ENCODE measurements around the gene BICDL2. TPM values are rescaled to one million over a fixed set of nuclear protein-coding genes. Genes with fewer than 3 reads are reported as not detected.

Gene BICDL2
- total and polyA plus RNA-seq, 7 experiments from 2014 or later: 1.0 TPM; not detected in 6

- H3K27me3 ChIP-seq (ENCODE audit: control insufficient read depth in 2 of 2, insufficient read depth in 2 of 2, low read length in 2 of 2): no peaks in the 10 kb centered on the region
- peaks cover 0 to 6% (median 0%) of the 10 kb centered on the region in 5 donors for H3K27me3 Mint-ChIP-seq
- H3K36me3 Mint-ChIP-seq: no peaks in the 10 kb centered on the region
- H3K4me1 ChIP-seq (ENCODE audit: control insufficient read depth in 2 of 2, insufficient read depth in 2 of 2, low read length in 2 of 2): no peaks in the 10 kb centered on the region
- H3K4me3 ChIP-seq (ENCODE audit: low read length): no peak overlapping the region
- DNase-seq (no peak), ATAC-seq (no peak)
- H3K36me3 ChIP-seq (ENCODE audit: control insufficient read depth in 2 of 3, insufficient read depth in 3 of 3, low read length in 3 of 3): no peaks in the 10 kb centered on the region
- CTCF ChIA-PET: interaction anchor here (0.9 kb wide), 1 partner anchor 8 kb away, joined by 3 read pairs; no protein-coding TSS in a partner anchor
- no peak overlapping the region for H3K4me3 Mint-ChIP-seq
- no peaks in the 10 kb centered on the region for H3K4me1 Mint-ChIP-seq
- H3K27ac ChIP-seq (ENCODE audit: low read depth, low read length): no peak overlapping the region
- POLR2A ChIA-PET: no interaction called here
- no peaks in the 10 kb centered on the region for H3K9me3 ChIP-seq (ENCODE audit: control insufficient read depth in 2 of 3, low read length in 3 of 3)
- H3K9me3 Mint-ChIP-seq: peaks cover 0 to 2% (median 0%) of the 10 kb centered on the region in 11 donors
- H3K27ac Mint-ChIP-seq: no peak overlapping the region
- intact Hi-C loops (cut with micrococcal nuclease): no loop called here
These were observed 45.9 kb downstream of the BICDL2 start for GRCh38 chr16:2990891-2991290.

GRCh38 chr16:2988590-2989099 lies 48.1 kb downstream of the BICDL2 start:
- no peak for DNase-seq
- POLR2A ChIA-PET: interaction anchor here (0.7 to 1.5 kb wide), 2 partner anchors 8 to 10 kb away, joined by 3 to 4 read pairs; no protein-coding TSS in a partner anchor
- Mint-ChIP-seq H3K36me3 (no peaks in the 10 kb centered on the region), H3K27ac (no peak overlapping the region), H3K9me3 (peaks cover 0 to 2% (median 0%) of the 10 kb centered on the region in 11 donors), H3K4me1 (peaks cover 0 to 6% (median 0%) of the 10 kb centered on the region in 7 donors), H3K27me3 (peaks cover 0 to 9% (median 0%) of the 10 kb centered on the region in 5 donors), H3K4me3 (no peak overlapping the region)
- CTCF ChIA-PET: no interaction called here
- Histone ChIP-seq H3K27ac (ENCODE audit: low read depth, low read length) (no peak overlapping the region), H3K4me1 (ENCODE audit: control insufficient read depth in 2 of 2, insufficient read depth in 2 of 2, low read length in 2 of 2) (no peaks in the 10 kb centered on the region), H3K4me3 (ENCODE audit: low read length) (no peak overlapping the region), H3K9me3 (ENCODE audit: control insufficient read depth in 2 of 3, low read length in 3 of 3) (no peaks in the 10 kb centered on the region), H3K27me3 (ENCODE audit: control insufficient read depth in 2 of 2, insufficient read depth in 2 of 2, low read length in 2 of 2) (no peaks in the 10 kb centered on the region), H3K36me3 (ENCODE audit: control insufficient read depth in 2 of 3, insufficient read depth in 3 of 3, low read length in 3 of 3) (no peaks in the 10 kb centered on the region)
- intact Hi-C loops (cut with micrococcal nuclease): no loop called here
- no peak for ATAC-seq

- no peaks in the 10 kb centered on the region for H3K27me3 ChIP-seq (ENCODE audit: control insufficient read depth in 2 of 2, insufficient read depth in 2 of 2, low read length in 2 of 2)
- intact Hi-C loops (cut with micrococcal nuclease): no loop called here
- H3K36me3 ChIP-seq (ENCODE audit: control insufficient read depth in 2 of 3, insufficient read depth in 3 of 3, low read length in 3 of 3): no peaks in the 10 kb centered on the region
- Mint-ChIP-seq H3K9me3 (peaks cover 0 to 2% (median 0%) of the 10 kb centered on the region in 11 donors), H3K27ac (no peak overlapping the region), H3K4me1 (peaks cover 0 to 11% (median 0%) of the 10 kb centered on the region in 7 donors), H3K27me3 (peaks cover 0 to 9% (median 0%) of the 10 kb centered on the region in 5 donors), H3K4me3 (no peak overlapping the region), H3K36me3 (no peaks in the 10 kb centered on the region)
- H3K27ac ChIP-seq (ENCODE audit: low read depth, low read length): no peak overlapping the region
- no peak for ATAC-seq
- no peak for DNase-seq
- H3K4me1 ChIP-seq (ENCODE audit: control insufficient read depth in 2 of 2, insufficient read depth in 2 of 2, low read length in 2 of 2): no peaks in the 10 kb centered on the region
- ChIA-PET CTCF (no interaction called here), POLR2A (no interaction called here)
- no peaks in the 10 kb centered on the region for H3K9me3 ChIP-seq (ENCODE audit: control insufficient read depth in 2 of 3, low read length in 3 of 3)
- H3K4me3 ChIP-seq (ENCODE audit: low read length): no peak overlapping the region
These were observed 48.9 kb downstream of the BICDL2 start for GRCh38 chr16:2987833-2988232.

GRCh38 chr16:2987286-2987685 lies 49.5 kb downstream of the BICDL2 start:
- Histone ChIP-seq H3K36me3 (ENCODE audit: control insufficient read depth in 2 of 3, insufficient read depth in 3 of 3, low read length in 3 of 3) (no peaks in the 10 kb centered on the region), H3K4me1 (ENCODE audit: control insufficient read depth in 2 of 2, insufficient read depth in 2 of 2, low read length in 2 of 2) (no peaks in the 10 kb centered on the region), H3K27me3 (ENCODE audit: control insufficient read depth in 2 of 2, insufficient read depth in 2 of 2, low read length in 2 of 2) (no peaks in the 10 kb centered on the region), H3K27ac (ENCODE audit: low read depth, low read length) (no peak overlapping the region), H3K9me3 (ENCODE audit: control insufficient read depth in 2 of 3, low read length in 3 of 3) (no peaks in the 10 kb centered on the region), H3K4me3 (ENCODE audit: low read length) (no peak overlapping the region)
- DNase-seq (no peak), ATAC-seq (no peak)
- CTCF ChIA-PET: interaction anchor here (0.5 kb wide), 1 partner anchor 142 kb away, joined by 3 read pairs; no protein-coding TSS in a partner anchor
- H3K9me3 Mint-ChIP-seq: peaks cover 0 to 3% (median 0%) of the 10 kb centered on the region in 11 donors
- H3K27me3 Mint-ChIP-seq: peaks cover 0 to 9% (median 0%) of the 10 kb centered on the region in 5 donors
- no peak overlapping the region for H3K4me3 Mint-ChIP-seq
- H3K4me1 Mint-ChIP-seq: peaks cover 2 to 11% (median 3%) of the 10 kb centered on the region in 7 donors
- intact Hi-C loops (cut with micrococcal nuclease): no loop called here
- no peak overlapping the region for H3K27ac Mint-ChIP-seq
- H3K36me3 Mint-ChIP-seq: no peaks in the 10 kb centered on the region
- POLR2A ChIA-PET: no interaction called here

- H3K27ac ChIP-seq (ENCODE audit: low read depth, low read length): no peak overlapping the region
- H3K27me3 Mint-ChIP-seq: peaks cover 0 to 9% (median 0%) of the 10 kb centered on the region in 5 donors
These were observed 50.0 kb downstream of the BICDL2 start for GRCh38 chr16:2986623-2987188.

GRCh38 chr16:2985893-2986355 lies 50.8 kb downstream of the BICDL2 start:
- Mint-ChIP-seq H3K27me3 (peaks cover 0 to 9% (median 0%) of the 10 kb centered on the region in 5 donors), H3K36me3 (peaks cover 0 to 2% (median 0%) of the 10 kb centered on the region in 5 donors), H3K4me3 (no peak overlapping the region), H3K27ac (no peak overlapping the region), H3K4me1 (peaks cover 9 to 16% (median 12%) of the 10 kb centered on the region in 7 donors), H3K9me3 (peaks cover 0 to 3% (median 0%) of the 10 kb centered on the region in 11 donors)
- Histone ChIP-seq H3K27me3 (ENCODE audit: control insufficient read depth in 2 of 2, insufficient read depth in 2 of 2, low read length in 2 of 2) (no peaks in the 10 kb centered on the region), H3K36me3 (ENCODE audit: control insufficient read depth in 2 of 3, insufficient read depth in 3 of 3, low read length in 3 of 3) (no peaks in the 10 kb centered on the region), H3K4me1 (ENCODE audit: control insufficient read depth in 2 of 2, insufficient read depth in 2 of 2, low read length in 2 of 2) (peaks cover 2% of the 10 kb centered on the region in 2 donors), H3K4me3 (ENCODE audit: low read length) (no peak overlapping the region), H3K27ac (ENCODE audit: low read depth, low read length) (no peak overlapping the region), H3K9me3 (ENCODE audit: control insufficient read depth in 2 of 3, low read length in 3 of 3) (no peaks in the 10 kb centered on the region)
- ATAC-seq (no peak), DNase-seq (no peak)
- POLR2A ChIA-PET: interaction anchor here (0.5 kb wide), 1 partner anchor 643 kb away, joined by 5 read pairs; no protein-coding TSS in a partner anchor
- CTCF ChIA-PET: interaction anchor here (1.3 kb wide), 1 partner anchor 18 kb away, joined by 3 read pairs; no protein-coding TSS in a partner anchor
- intact Hi-C loops (cut with micrococcal nuclease): no loop called here

More at GRCh38 chr16:2986623-2987188, 50.0 kb downstream of the BICDL2 start:
- ATAC-seq (no peak), DNase-seq (no peak)
- CTCF ChIA-PET: interaction anchor here (0.5 kb wide), 1 partner anchor 142 kb away, joined by 3 read pairs; no protein-coding TSS in a partner anchor
- H3K4me3 ChIP-seq (ENCODE audit: low read length): no peak overlapping the region
- no peaks in the 10 kb centered on the region for H3K27me3 ChIP-seq (ENCODE audit: control insufficient read depth in 2 of 2, insufficient read depth in 2 of 2, low read length in 2 of 2)
- H3K27ac Mint-ChIP-seq: peak overlapping the region in 1 of 9 donors; percentile 76
- H3K36me3 ChIP-seq (ENCODE audit: control insufficient read depth in 2 of 3, insufficient read depth in 3 of 3, low read length in 3 of 3): no peaks in the 10 kb centered on the region
- peaks cover 0 to 3% (median 0%) of the 10 kb centered on the region in 11 donors for H3K9me3 Mint-ChIP-seq
- no peaks in the 10 kb centered on the region for H3K9me3 ChIP-seq (ENCODE audit: control insufficient read depth in 2 of 3, low read length in 3 of 3)
- H3K36me3 Mint-ChIP-seq: peaks cover 0 to under 1% (median 0%) of the 10 kb centered on the region in 5 donors
- H3K4me3 Mint-ChIP-seq: no peak overlapping the region
- H3K4me1 ChIP-seq (ENCODE audit: control insufficient read depth in 2 of 2, insufficient read depth in 2 of 2, low read length in 2 of 2): no peaks in the 10 kb centered on the region
- H3K4me1 Mint-ChIP-seq: peaks cover 7 to 12% (median 7%) of the 10 kb centered on the region in 7 donors
- intact Hi-C loops (cut with micrococcal nuclease): no loop called here
- POLR2A ChIA-PET: interaction anchor here (0.5 kb wide), 1 partner anchor 642 kb away, joined by 5 read pairs; no protein-coding TSS in a partner anchor
